HEK293 (cell line): ENCODE data around the gene DDX47.

ENCODE experiments used
- CTCF ChIA-PET: fragments of 350-600 bp; formaldehyde crosslinking; extraction: SDS; loops from one replicate; lab custom pipeline; 2021; ENCODE audit warnings: antibody characterized with exemption; lab: Yijun Ruan, JAX
- POLR2A ChIA-PET: fragments of 300-600 bp; formaldehyde crosslinking; extraction: SDS; loops from one replicate; lab custom pipeline; 2020; ENCODE audit warnings: antibody characterized with exemption, inconsistent platforms; lab: Yijun Ruan, JAX
- H3K27ac ChIP-seq: fragments of 200-500 bp; sonication (Bioruptor generic); 2 replicates; pipeline ENCODE4 v1.5.1; 2014; ENCODE audit warnings: low read depth, low read length, control low read depth, inconsistent platforms; ENCODE audit errors: extremely low read depth
- H3K36me3 ChIP-seq, 2 experiments: fragments of 200-500 bp in 1 of 2; sonication (Bioruptor generic) in 1 of 2; 1 replicate in 1 of 2; 2 replicates in 1 of 2; pipeline ENCODE4 v1.5.1; 2014 to 2017; ENCODE audit warnings: inconsistent platforms in 2 of 2, low read length in 2 of 2; ENCODE audit not compliant: control insufficient read depth in 2 of 2, insufficient read depth in 1 of 2
- H3K4me1 ChIP-seq: fragments of 200-500 bp; sonication (Bioruptor generic); 2 replicates; pipeline ENCODE4 v1.5.1; 2014; ENCODE audit warnings: mild to moderate bottlenecking, low read length, inconsistent platforms; ENCODE audit not compliant: control insufficient read depth, insufficient read depth
- H3K4me3 ChIP-seq: 2 replicates; pipeline ENCODE4 v1.5.1; 2011; ENCODE audit warnings: low read depth, mild to moderate bottlenecking, control low read depth, low read length, moderate library complexity
- H3K9me3 ChIP-seq: fragments of 200-500 bp; sonication (Bioruptor generic); 2 replicates; pipeline ENCODE4 v1.5.1; 2014; ENCODE audit warnings: low read depth, low read length, inconsistent platforms; ENCODE audit not compliant: control insufficient read depth, insufficient read depth
- GFI1B ChIP-seq: fragments of 450-650 bp; formaldehyde crosslinking; IDR thresholded peaks from 2 replicates; pipeline ENCODE4 v1.5.1; 2016; ENCODE audit warnings: missing biosample characterization, missing genetic modification characterization
- GLIS2 ChIP-seq: fragments of 450-650 bp; formaldehyde crosslinking; IDR thresholded peaks from 2 replicates; pipeline ENCODE4 v1.5.1; 2016; ENCODE audit warnings: missing biosample characterization, missing genetic modification characterization
- IKZF3 ChIP-seq: fragments of 450-650 bp; IDR thresholded peaks from 2 replicates; pipeline ENCODE4 v1.5.0; 2018; ENCODE audit warnings: missing biosample characterization, mild to moderate bottlenecking, missing genetic modification characterization, moderate library complexity
- KLF7 ChIP-seq: fragments of 450-650 bp; formaldehyde crosslinking; IDR thresholded peaks from 2 replicates; pipeline ENCODE4 v1.5.1; 2016; ENCODE audit warnings: missing biosample characterization, missing genetic modification characterization, borderline replicate concordance
- KLF8 ChIP-seq: fragments of 450-650 bp; formaldehyde crosslinking; IDR thresholded peaks from 2 replicates; pipeline ENCODE4 v1.5.1; 2016; ENCODE audit warnings: missing biosample characterization, missing genetic modification characterization
- PRDM4 ChIP-seq: fragments of 450-650 bp; formaldehyde crosslinking; IDR thresholded peaks from 2 replicates; pipeline ENCODE4 v1.5.1; 2017; ENCODE audit warnings: missing biosample characterization, missing genetic modification characterization
- SCRT2 ChIP-seq: fragments of 450-650 bp; formaldehyde crosslinking; IDR thresholded peaks from 2 replicates; pipeline ENCODE4 v1.5.1; 2016; ENCODE audit warnings: missing biosample characterization, missing genetic modification characterization
- SETDB1 ChIP-seq: IDR thresholded peaks from one replicate; pipeline ENCODE4 v1.6.1; 2017; ENCODE audit warnings: mild to moderate bottlenecking, low read length, moderate library complexity, mixed read lengths; ENCODE audit not compliant: insufficient read length
- WT1 ChIP-seq: fragments of 450-650 bp; formaldehyde crosslinking; IDR thresholded peaks from 2 replicates; pipeline ENCODE4 v1.5.1; 2016; ENCODE audit warnings: missing biosample characterization, missing genetic modification characterization
- ZBTB17 ChIP-seq: fragments of 450-650 bp; formaldehyde crosslinking; IDR thresholded peaks from 2 replicates; pipeline ENCODE4 v1.5.1; 2016; ENCODE audit warnings: missing biosample characterization, missing genetic modification characterization
- ZBTB44 ChIP-seq: fragments of 450-650 bp; IDR thresholded peaks from 2 replicates; pipeline ENCODE4 v1.5.1; 2018; ENCODE audit warnings: missing biosample characterization, mild to moderate bottlenecking, missing genetic modification characterization
- ZFP69B ChIP-seq: fragments of 450-650 bp; formaldehyde crosslinking; IDR thresholded peaks from 2 replicates; pipeline ENCODE4 v1.5.1; 2016; ENCODE audit warnings: missing biosample characterization, missing genetic modification characterization
- ZNF2 ChIP-seq: fragments of 450-650 bp; formaldehyde crosslinking; IDR thresholded peaks from 2 replicates; pipeline ENCODE4 v1.5.1; 2016; ENCODE audit warnings: missing biosample characterization, missing genetic modification characterization
- ZNF248 ChIP-seq: fragments of 450-650 bp; formaldehyde crosslinking; IDR thresholded peaks from 2 replicates; pipeline ENCODE4 v1.5.1; 2017; ENCODE audit warnings: missing biosample characterization, missing genetic modification characterization
- ZNF362 ChIP-seq: fragments of 450-650 bp; formaldehyde crosslinking; IDR thresholded peaks from 2 replicates; pipeline ENCODE4 v1.5.1; 2016; ENCODE audit warnings: missing biosample characterization, missing genetic modification characterization
- ZNF366 ChIP-seq: fragments of 450-650 bp; formaldehyde crosslinking; conservative IDR thresholded peaks from 2 replicates; pipeline ENCODE4 v1.5.1; 2016; ENCODE audit warnings: missing biosample characterization, missing genetic modification characterization
- ZNF621 ChIP-seq: fragments of 450-650 bp; formaldehyde crosslinking; IDR thresholded peaks from 2 replicates; pipeline ENCODE4 v1.5.1; 2017; ENCODE audit warnings: missing biosample characterization, missing genetic modification characterization
- ZNF624 ChIP-seq: fragments of 450-650 bp; formaldehyde crosslinking; IDR thresholded peaks from 2 replicates; pipeline ENCODE4 v1.5.1; 2017; ENCODE audit warnings: missing biosample characterization, missing genetic modification characterization
- ZNF670 ChIP-seq: fragments of 450-650 bp; formaldehyde crosslinking; IDR thresholded peaks from 2 replicates; pipeline ENCODE4 v1.5.1; 2016; ENCODE audit warnings: missing biosample characterization, missing genetic modification characterization, low read depth
- ZNF76 ChIP-seq: fragments of 450-650 bp; formaldehyde crosslinking; IDR thresholded peaks from 2 replicates; pipeline ENCODE4; 2016; ENCODE audit warnings: low read depth, missing biosample characterization, missing genetic modification characterization, borderline replicate concordance
- ZNF792 ChIP-seq: fragments of 450-650 bp; formaldehyde crosslinking; IDR thresholded peaks from 2 replicates; pipeline ENCODE4 v1.5.1; 2016; ENCODE audit warnings: missing biosample characterization, missing genetic modification characterization
- ZXDB ChIP-seq: fragments of 450-650 bp; formaldehyde crosslinking; IDR thresholded peaks from 2 replicates; pipeline ENCODE4 v1.5.1; 2016; ENCODE audit warnings: missing biosample characterization, missing genetic modification characterization
- TF ChIP-seq, protein P1 (sequence below): fragments of 450-650 bp; formaldehyde crosslinking; optimal IDR thresholded peaks from 2 replicates; pipeline ENCODE3; 2016; ENCODE audit warnings: missing biosample characterization, mild to moderate bottlenecking, missing genetic modification characterization

The DDX47 gene

GRCh38 chr12:12764824-12765223 is 48.3 kb upstream of the DDX47 start:
- CTCF ChIA-PET = interaction anchor here (0.6 to 1.4 kb wide), 2 partner anchors 217 to 448 kb away, joined by 3 to 4 read pairs; no protein-coding TSS in a partner anchor
- POLR2A ChIA-PET = no interaction called here
- Histone ChIP-seq H3K4me1 (no peaks in the 10 kb centered on the region), H3K27ac (no peak overlapping the region), H3K36me3 (no peaks in the 10 kb centered on the region; a peak in 1 of 3 replicates), H3K4me3 (no peak overlapping the region), H3K9me3 (no peaks in the 10 kb centered on the region)
- no peak for TF ChIP-seq KLF8 (tag by site-specific recombination)
- TF ChIP-seq ZNF792 (tag by site-specific recombination) = no peak
- no peak for TF ChIP-seq ZNF362 (tag by site-specific recombination)
- peak; percentile 73 for TF ChIP-seq ZBTB17 (tag by site-specific recombination)
- TF ChIP-seq GFI1B (tag by site-specific recombination) = no peak

DNA sequence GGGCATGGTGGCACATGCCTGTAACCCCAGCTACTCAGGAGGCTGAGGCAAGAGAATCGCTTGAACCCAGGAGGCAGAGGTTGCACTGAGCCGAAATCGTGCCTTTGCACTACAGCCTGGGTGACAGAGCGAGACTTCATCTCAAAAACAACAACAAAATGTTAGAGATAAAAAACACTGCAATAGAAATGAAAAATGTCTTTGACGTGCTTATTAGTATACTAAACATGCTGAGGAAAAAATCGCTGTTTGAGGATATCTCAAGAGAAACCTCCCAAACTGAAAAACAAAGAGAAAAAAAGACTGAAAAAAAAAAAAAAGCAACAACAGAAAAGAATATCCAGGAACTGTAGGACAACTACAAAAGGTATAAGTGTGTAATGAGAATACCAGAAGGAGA is 42.9 kb upstream of the DDX47 start:
- H3K27ac ChIP-seq = no peak overlapping the region
- no peaks in the 10 kb centered on the region for H3K4me1 ChIP-seq
- TF ChIP-seq, protein P1, sequence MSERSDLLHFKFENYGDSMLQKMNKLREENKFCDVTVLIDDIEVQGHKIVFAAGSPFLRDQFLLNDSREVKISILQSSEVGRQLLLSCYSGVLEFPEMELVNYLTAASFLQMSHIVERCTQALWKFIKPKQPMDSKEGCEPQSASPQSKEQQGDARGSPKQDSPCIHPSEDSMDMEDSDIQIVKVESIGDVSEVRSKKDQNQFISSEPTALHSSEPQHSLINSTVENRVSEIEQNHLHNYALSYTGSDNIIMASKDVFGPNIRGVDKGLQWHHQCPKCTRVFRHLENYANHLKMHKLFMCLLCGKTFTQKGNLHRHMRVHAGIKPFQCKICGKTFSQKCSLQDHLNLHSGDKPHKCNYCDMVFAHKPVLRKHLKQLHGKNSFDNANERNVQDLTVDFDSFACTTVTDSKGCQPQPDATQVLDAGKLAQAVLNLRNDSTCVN = no peak
- peak; percentile 63 for TF ChIP-seq SETDB1
- H3K36me3 ChIP-seq = no peaks in the 10 kb centered on the region; a peak in 1 of 3 replicates
- H3K4me3 ChIP-seq = no peak overlapping the region
- no peaks in the 10 kb centered on the region for H3K9me3 ChIP-seq
- CTCF ChIA-PET = no interaction called here
- POLR2A ChIA-PET = no interaction called here

GRCh38 chr12:12774791-12775190 is 38.4 kb upstream of the DDX47 start:
- peaks cover 25% of the 10 kb centered on the region for H3K4me1 ChIP-seq
- no peaks in the 10 kb centered on the region for H3K36me3 ChIP-seq
- POLR2A ChIA-PET = interaction anchor here (0.6 kb wide), 1 partner anchor 49 kb away, joined by 3 read pairs; no protein-coding TSS in a partner anchor
- no peaks in the 10 kb centered on the region for H3K9me3 ChIP-seq
- no peak overlapping the region for H3K4me3 ChIP-seq
- no peak for TF ChIP-seq GLIS2 (tag by site-specific recombination)
- TF ChIP-seq ZNF624 (tag by site-specific recombination) = no peak
- TF ChIP-seq ZNF670 (tag by site-specific recombination) = no peak
- no peak for TF ChIP-seq ZFP69B
- no peak for TF ChIP-seq WT1 (tag by site-specific recombination)
- no peak for TF ChIP-seq ZNF248 (tag by site-specific recombination)
- peak; percentile 35; the same call in 1 of the 2 replicates for TF ChIP-seq PRDM4 (tag by site-specific recombination)
- H3K27ac ChIP-seq = no peak overlapping the region
- CTCF ChIA-PET = interaction anchor here (1.6 kb wide), 1 partner anchor 142 kb away, joined by 4 read pairs; no protein-coding TSS in a partner anchor

DNA sequence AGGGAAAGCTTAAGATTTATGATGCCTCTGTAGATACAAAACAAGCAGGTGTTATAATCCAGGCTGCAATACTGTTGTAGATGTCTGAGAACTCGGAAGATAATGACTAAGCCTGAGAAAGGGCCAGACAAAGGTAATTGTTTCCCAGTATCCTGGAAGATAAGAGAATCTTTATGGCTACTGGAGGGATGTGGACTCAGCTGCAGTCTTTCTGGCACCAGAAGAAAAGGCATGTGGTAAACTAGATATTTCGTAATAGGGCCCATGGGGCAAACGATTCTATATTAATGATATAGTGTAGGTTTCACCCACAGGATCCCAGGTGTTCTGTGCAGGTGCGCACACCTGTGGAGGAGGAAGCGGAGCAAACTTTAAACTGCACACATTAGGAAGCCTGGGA is 36.9 kb upstream of the DDX47 start:
- Histone ChIP-seq H3K4me1 (peaks cover 31% of the 10 kb centered on the region), H3K36me3 (no peaks in the 10 kb centered on the region), H3K4me3 (no peak overlapping the region), H3K9me3 (no peaks in the 10 kb centered on the region), H3K27ac (no peak overlapping the region)
- CTCF ChIA-PET = interaction anchor here (0.7 to 1.6 kb wide), 4 partner anchors 11 to 212 kb away, joined by 3 to 4 read pairs (median 4); no protein-coding TSS in a partner anchor
- POLR2A ChIA-PET = interaction anchor here (0.8 kb wide), 1 partner anchor 51 kb away, joined by 4 read pairs; no protein-coding TSS in a partner anchor
- TF ChIP-seq ZNF2 (tag by site-specific recombination) (no peak), SCRT2 (tag by site-specific recombination) (0 out of 2 replicates have a peak, but pooled peaks have one; percentile 13), IKZF3 (tag by site-specific recombination) (peak; percentile 46; the same call in 1 of the 2 replicates), ZXDB (tag by site-specific recombination) (peak; percentile 70; the same call in 1 of the 2 replicates), ZNF366 (tag by site-specific recombination) (peak; percentile 42; the same call in 1 of the 2 replicates), ZBTB44 (peak; percentile 37; the same call in 1 of the 2 replicates), ZNF621 (tag by site-specific recombination) (no peak), ZNF76 (tag by site-specific recombination) (no peak), KLF7 (tag by site-specific recombination) (no peak)
